K562 (cell line): ENCODE results near the gene CLDN25. TPM values are rescaled to one million over a fixed set of nuclear protein-coding genes. Genes with fewer than 3 reads are reported as not detected.

Source experiments
- BDP1 ChIP-seq: IDR thresholded peaks from 3 replicates; pipeline ENCODE4 v1.6.1; 2011; ENCODE audit not compliant: insufficient read length, insufficient read depth
- BMI1 ChIP-seq: fragments of 150-350 bp; IDR thresholded peaks from 2 replicates; pipeline ENCODE4 v1.6.1; 2014; ENCODE audit warnings: low read length
- CBFA2T2 ChIP-seq: fragments of 450-650 bp; conservative IDR thresholded peaks from 2 replicates; pipeline ENCODE4 v1.6.1; 2017; ENCODE audit warnings: mild to moderate bottlenecking
- CBX1 ChIP-seq: sonication (generic); IDR thresholded peaks from 2 replicates; pipeline ENCODE4 v1.6.1; 2016; ENCODE audit warnings: antibody characterized with exemption, low read depth, mild to moderate bottlenecking
- CCNT2 ChIP-seq: IDR thresholded peaks from 2 replicates; pipeline ENCODE4 v1.6.1; 2011; ENCODE audit warnings: borderline replicate concordance, low read depth, mild to moderate bottlenecking, moderate library complexity, mixed read lengths, low read length; ENCODE audit not compliant: insufficient read length; ENCODE audit errors: extremely low read depth
- CHCHD3 ChIP-seq: fragments of 250-450 bp; sonication (Bioruptor Pico); IDR thresholded peaks from 2 replicates; pipeline ENCODE4 v2.1.2; 2022; ENCODE audit warnings: mild to moderate bottlenecking
- ELF1 ChIP-seq: fragments of 200-800 bp; sonication (Bioruptor generic); IDR thresholded peaks from 2 replicates; pipeline ENCODE4 v1.6.1; 2016; ENCODE audit warnings: missing genetic modification characterization, missing compliant biosample characterization
- ELF2 ChIP-seq: fragments of 250-450 bp; sonication (Bioruptor Pico); IDR thresholded peaks from 2 replicates; pipeline ENCODE4 v1.5.0; 2021; ENCODE audit warnings: mild to moderate bottlenecking
- EP400 ChIP-seq: fragments of 450-650 bp; IDR thresholded peaks from 2 replicates; pipeline ENCODE4 v1.6.1; 2017; ENCODE audit warnings: antibody characterized with exemption, mild to moderate bottlenecking, moderate library complexity
- ESRRB ChIP-seq: fragments of 250-450 bp; sonication (Bioruptor Pico); IDR thresholded peaks from 2 replicates; pipeline ENCODE4 v1.5.0; 2020; ENCODE audit warnings: mild to moderate bottlenecking, moderate library complexity, borderline replicate concordance
- HMGN3 ChIP-seq: IDR thresholded peaks from 2 replicates; pipeline ENCODE4 v1.6.1; 2011; ENCODE audit warnings: borderline replicate concordance, low read depth, mild to moderate bottlenecking, mixed read lengths, low read length; ENCODE audit not compliant: insufficient read length; ENCODE audit errors: extremely low read depth
- KLF1 ChIP-seq: fragments of 450-650 bp; IDR thresholded peaks from 2 replicates; pipeline ENCODE4 v1.6.1; 2016; ENCODE audit warnings: missing genetic modification characterization, missing compliant biosample characterization
- KLF16 ChIP-seq: IDR thresholded peaks from 2 replicates; pipeline ENCODE4 v1.6.1; 2016; ENCODE audit warnings: antibody characterized with exemption
- MIER1 ChIP-seq: fragments of 450-650 bp; IDR thresholded peaks from 2 replicates; pipeline ENCODE4 v1.6.1; 2016; ENCODE audit warnings: antibody characterized with exemption, mild to moderate bottlenecking, low read depth
- PHB2 ChIP-seq: fragments of 450-650 bp; IDR thresholded peaks from 2 replicates; pipeline ENCODE4 v1.6.1; 2017; ENCODE audit warnings: low read depth
- POLR3G ChIP-seq: IDR thresholded peaks from 2 replicates; pipeline ENCODE4 v1.6.1; 2011; ENCODE audit not compliant: insufficient read length, insufficient replicate concordance; ENCODE audit errors: extremely low read depth
- RBFOX2 ChIP-seq: fragments of 200-400 bp; formaldehyde crosslinking; IDR thresholded peaks from 2 replicates; pipeline ENCODE4 v1.6.1; 2017; ENCODE audit warnings: low read depth, mild to moderate bottlenecking, low read length, moderate library complexity
- SREBF2 ChIP-seq: sonication (generic); formaldehyde crosslinking; IDR thresholded peaks from 2 replicates; pipeline ENCODE4 v1.4.0; 2020; ENCODE audit warnings: mild to moderate bottlenecking, missing genetic modification reagents
- TEAD1 ChIP-seq, 2 experiments: fragments of 450-650 bp in 1 of 2; sonication (generic) in 1 of 2; formaldehyde crosslinking; IDR thresholded peaks; 2 replicates each; pipeline versions ENCODE4 v1.4.0 to v1.8.0; 2020 to 2022; ENCODE audit warnings: mild to moderate bottlenecking in 2 of 2, missing genetic modification reagents in 1 of 2
- TEAD2 ChIP-seq: fragments of 450-650 bp; IDR thresholded peaks from 2 replicates; pipeline ENCODE4 v1.6.1; 2016; ENCODE audit warnings: missing genetic modification characterization, control low read depth, missing compliant biosample characterization
- ZC3H8 ChIP-seq: fragments of 450-650 bp; IDR thresholded peaks from 2 replicates; pipeline ENCODE4 v1.6.1; 2017
- ZNF79 ChIP-seq: fragments of 250-450 bp; sonication (Bioruptor Pico); IDR thresholded peaks from 2 replicates; pipeline ENCODE4 v1.4.0; 2020; ENCODE audit warnings: low read depth, mild to moderate bottlenecking, moderate library complexity
- polyA plus RNA-seq, 8 experiments: library from polyadenylated mRNA; depleted of rRNA in 4 of 8; stranded (reverse) in 5 of 8; unstranded in 3 of 8; fragments of >200 nt; fragmentation: Nextera tagmentation in 2 of 8; fragmentation: Illumina TruSeq in 1 of 8; extraction: Ambion mirVana in 2 of 8; extraction: Trizol in 1 of 8; gene quantifications; 2 replicates each; pipeline versions ENCODE4 v1.2.1 to v1.2.3, GENCODE V29; 2011 to 2014; ENCODE audit warnings: inconsistent platforms in 1 of 8, missing spikeins in 1 of 8
- total RNA-seq, 7 experiments: library from RNA; depleted of rRNA in 6 of 7; stranded (reverse); fragments of >200 nt in 6 of 7; fragmentation: Illumina TruSeq in 2 of 7; extraction: Trizol in 2 of 7; gene quantifications; 2 replicates each; pipeline versions ENCODE4 v1.2.1 to v1.2.3, GENCODE V29; 2011 to 2021; ENCODE audit warnings: low replicate concordance in 1 of 7
- TF ChIP-seq, protein P1 (sequence below): sonication (generic); formaldehyde crosslinking; IDR thresholded peaks from 2 replicates; pipeline ENCODE4 v1.8.0; 2022; ENCODE audit warnings: mild to moderate bottlenecking, low read depth, missing genetic modification reagents
- TF ChIP-seq, protein P2 (sequence below): fragments of 250-450 bp; sonication (Bioruptor Pico); IDR thresholded peaks from 2 replicates; pipeline ENCODE4 v1.8.0; 2022; ENCODE audit warnings: inconsistent platforms, mild to moderate bottlenecking, moderate library complexity, borderline replicate concordance
- TF ChIP-seq, protein P3 (sequence below): sonication (generic); formaldehyde crosslinking; IDR thresholded peaks from 2 replicates; pipeline ENCODE4 v1.8.0; 2022; ENCODE audit warnings: missing genetic modification reagents, mild to moderate bottlenecking, borderline replicate concordance
- TF ChIP-seq, protein P4 (sequence below): sonication (generic); formaldehyde crosslinking; IDR thresholded peaks from 2 replicates; pipeline ENCODE4 v1.8.1; 2023; ENCODE audit warnings: mild to moderate bottlenecking, missing genetic modification reagents, moderate library complexity

CLDN25 gene
- total and polyA plus RNA-seq, 9 of the 15 experiments (the other 6 are each of a cell fraction or from before 2014, with no cell fraction given): not detected

DNA sequence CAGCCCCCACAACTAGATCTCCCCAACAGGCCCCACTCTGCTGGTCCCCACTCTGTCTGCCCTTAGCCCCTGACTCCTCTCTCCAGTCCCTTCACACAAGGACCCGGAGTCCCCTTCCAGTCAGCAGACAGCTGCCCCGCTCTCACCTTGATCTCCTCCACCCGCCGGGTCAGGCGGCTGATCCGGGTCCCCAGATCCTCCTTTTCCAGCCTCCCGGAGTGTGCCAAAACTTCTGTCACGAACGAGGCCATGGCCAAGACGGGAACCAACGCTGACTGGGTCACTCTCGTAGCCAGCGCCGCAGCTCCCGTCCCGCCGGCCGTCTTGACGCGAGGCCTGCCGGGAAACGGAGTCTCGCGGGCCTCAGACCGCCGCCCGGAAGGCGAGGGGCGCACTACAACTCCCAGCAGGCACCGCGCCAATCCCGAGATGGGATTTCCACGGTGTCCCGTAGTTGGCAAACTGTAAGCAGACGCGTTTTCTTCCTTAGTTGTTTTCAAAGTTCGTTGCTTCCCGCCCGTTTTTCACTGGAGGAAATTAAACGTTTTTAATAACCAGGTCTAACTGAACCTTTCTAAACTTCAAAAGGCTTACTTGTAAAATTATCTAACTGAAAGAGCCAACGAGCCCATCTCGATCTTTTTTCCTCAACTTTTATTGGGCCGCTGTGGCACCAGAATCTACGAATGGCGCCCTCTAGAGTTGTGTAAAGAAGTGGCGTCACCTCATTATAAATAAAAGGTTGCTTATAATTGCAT is 6.0 kb upstream of the CLDN25 start, which contains the start of gene ZW10 (continued):
- TF ChIP-seq CCNT2: peak; percentile 29
- TF ChIP-seq CBX1: no peak
- TF ChIP-seq ZC3H8: no peak
- TF ChIP-seq CBFA2T2: no peak
- peak; percentile 76 for TF ChIP-seq EP400
- no peak for TF ChIP-seq PHB2
- TF ChIP-seq MIER1: no peak
- no peak for TF ChIP-seq ESRRB
- no peak for TF ChIP-seq TEAD2
- TF ChIP-seq POLR3G: no peak
- no peak for TF ChIP-seq SREBF2
- TF ChIP-seq HMGN3: peak; percentile 40
- no peak for TF ChIP-seq ZNF79 (CRISPR knock-in tag)
- no peak for TF ChIP-seq TEAD1 (CRISPR knock-in tag; IDR thresholded peaks at IDR 0.05)
- TF ChIP-seq, protein P1, sequence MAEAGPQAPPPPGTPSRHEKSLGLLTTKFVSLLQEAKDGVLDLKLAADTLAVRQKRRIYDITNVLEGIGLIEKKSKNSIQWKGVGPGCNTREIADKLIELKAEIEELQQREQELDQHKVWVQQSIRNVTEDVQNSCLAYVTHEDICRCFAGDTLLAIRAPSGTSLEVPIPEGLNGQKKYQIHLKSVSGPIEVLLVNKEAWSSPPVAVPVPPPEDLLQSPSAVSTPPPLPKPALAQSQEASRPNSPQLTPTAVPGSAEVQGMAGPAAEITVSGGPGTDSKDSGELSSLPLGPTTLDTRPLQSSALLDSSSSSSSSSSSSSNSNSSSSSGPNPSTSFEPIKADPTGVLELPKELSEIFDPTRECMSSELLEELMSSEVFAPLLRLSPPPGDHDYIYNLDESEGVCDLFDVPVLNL (CRISPR knock-in tag): no peak
- TF ChIP-seq, protein P2, sequence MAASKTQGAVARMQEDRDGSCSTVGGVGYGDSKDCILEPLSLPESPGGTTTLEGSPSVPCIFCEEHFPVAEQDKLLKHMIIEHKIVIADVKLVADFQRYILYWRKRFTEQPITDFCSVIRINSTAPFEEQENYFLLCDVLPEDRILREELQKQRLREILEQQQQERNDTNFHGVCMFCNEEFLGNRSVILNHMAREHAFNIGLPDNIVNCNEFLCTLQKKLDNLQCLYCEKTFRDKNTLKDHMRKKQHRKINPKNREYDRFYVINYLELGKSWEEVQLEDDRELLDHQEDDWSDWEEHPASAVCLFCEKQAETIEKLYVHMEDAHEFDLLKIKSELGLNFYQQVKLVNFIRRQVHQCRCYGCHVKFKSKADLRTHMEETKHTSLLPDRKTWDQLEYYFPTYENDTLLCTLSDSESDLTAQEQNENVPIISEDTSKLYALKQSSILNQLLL (CRISPR knock-in tag): no peak
- TF ChIP-seq, protein P3, sequence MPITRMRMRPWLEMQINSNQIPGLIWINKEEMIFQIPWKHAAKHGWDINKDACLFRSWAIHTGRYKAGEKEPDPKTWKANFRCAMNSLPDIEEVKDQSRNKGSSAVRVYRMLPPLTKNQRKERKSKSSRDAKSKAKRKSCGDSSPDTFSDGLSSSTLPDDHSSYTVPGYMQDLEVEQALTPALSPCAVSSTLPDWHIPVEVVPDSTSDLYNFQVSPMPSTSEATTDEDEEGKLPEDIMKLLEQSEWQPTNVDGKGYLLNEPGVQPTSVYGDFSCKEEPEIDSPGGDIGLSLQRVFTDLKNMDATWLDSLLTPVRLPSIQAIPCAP (CRISPR knock-in tag): no peak
- no peak for TF ChIP-seq BDP1
- no peak for TF ChIP-seq KLF1 (tag)
- peak; percentile 96 for TF ChIP-seq RBFOX2
- peak; percentile 56 for TF ChIP-seq KLF16
- TF ChIP-seq CHCHD3 (CRISPR knock-in tag): no peak
- TF ChIP-seq ELF2 (CRISPR knock-in tag): no peak
- peak; percentile 83 for TF ChIP-seq ELF1
- TF ChIP-seq BMI1: no peak
- TF ChIP-seq, protein P4, sequence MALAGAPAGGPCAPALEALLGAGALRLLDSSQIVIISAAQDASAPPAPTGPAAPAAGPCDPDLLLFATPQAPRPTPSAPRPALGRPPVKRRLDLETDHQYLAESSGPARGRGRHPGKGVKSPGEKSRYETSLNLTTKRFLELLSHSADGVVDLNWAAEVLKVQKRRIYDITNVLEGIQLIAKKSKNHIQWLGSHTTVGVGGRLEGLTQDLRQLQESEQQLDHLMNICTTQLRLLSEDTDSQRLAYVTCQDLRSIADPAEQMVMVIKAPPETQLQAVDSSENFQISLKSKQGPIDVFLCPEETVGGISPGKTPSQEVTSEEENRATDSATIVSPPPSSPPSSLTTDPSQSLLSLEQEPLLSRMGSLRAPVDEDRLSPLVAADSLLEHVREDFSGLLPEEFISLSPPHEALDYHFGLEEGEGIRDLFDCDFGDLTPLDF (CRISPR knock-in tag): peak; percentile 70
